ENCODE measurements around the gene LBR. TPM values are rescaled to one million over a fixed set of nuclear protein-coding genes. Genes with fewer than 3 reads are reported as not detected.
"Not testable (repeated sequence)": the region's sequence is repeated elsewhere in the genome, so short reads cannot be mapped to it uniquely, and the experiment has no call there.

Gene LBR
- 108 TPM for polyA plus RNA-seq (2013, experiment 1 of 4)
- polyA plus RNA-seq (2013, experiment 2 of 4): 113 TPM
- polyA plus RNA-seq (2013, experiment 3 of 4): 77.5 TPM
- polyA plus RNA-seq (2013, experiment 4 of 4): 83.3 TPM

- no peaks in the 10 kb centered on the region for H3K27me3 ChIP-seq (ENCODE audit: control insufficient read depth, insufficient read depth, low read length, poor library complexity, severe bottlenecking)
- H3K4me3 ChIP-seq (ENCODE audit: insufficient read depth, low read depth, low read length): peak within 1 kb of the TSS; percentile 77
- peaks cover 13% of the 10 kb centered on the region for H3K4me1 ChIP-seq (ENCODE audit: control insufficient read depth, insufficient read depth, low read length)
- WGBS, 2 experiments: 0% methylated on average over 94 of the region's 94 CpGs
- no peaks in the 10 kb centered on the region for H3K9me3 ChIP-seq (ENCODE audit: control insufficient read depth, low read length)
- H3K27ac ChIP-seq (ENCODE audit: insufficient read depth, low read depth, low read length, poor library complexity, severe bottlenecking): peak within 1 kb of the TSS; percentile 93
- H3K36me3 ChIP-seq (ENCODE audit: control insufficient read depth, insufficient read depth, low read length): no peaks in the 10 kb centered on the region
Observed at GRCh38 chr1:225427235-225428067, at the start of gene LBR. Gene LBR, minus strand, starts transcription at chr1:225428038. Its CDS starts 3,963 bp downstream, at chr1:225424075.

DNA sequence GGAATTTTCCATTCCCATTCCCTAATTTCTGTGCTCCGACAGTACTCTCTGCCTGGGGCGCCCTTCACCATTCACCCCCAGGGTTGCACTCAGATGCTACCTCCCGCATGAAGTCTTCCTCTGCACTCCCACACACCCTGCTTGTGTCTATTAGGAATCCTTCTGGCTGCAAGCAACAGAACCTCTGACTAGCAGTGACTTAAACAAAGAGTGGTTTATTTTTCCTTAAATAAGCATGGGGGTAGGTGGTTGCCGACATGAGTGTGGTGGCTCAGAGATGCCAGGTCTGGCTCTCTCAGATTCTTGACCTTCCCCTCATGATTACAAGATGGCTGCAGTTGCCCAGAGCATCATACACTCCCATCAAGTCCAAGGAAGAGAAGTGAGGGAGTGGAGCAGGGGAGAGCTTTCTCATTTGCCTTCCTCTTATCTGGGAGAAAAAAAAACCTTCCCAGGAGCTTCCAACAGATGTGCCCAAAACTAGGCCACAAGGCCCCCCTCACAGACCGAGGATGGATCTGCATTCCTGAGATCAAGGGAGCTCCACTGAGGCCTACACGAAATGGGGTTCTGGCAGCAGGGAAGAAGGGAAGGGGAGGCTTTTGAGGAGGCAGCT, 49.6 kb upstream of the LBR start:
- Histone ChIP-seq H3K27me3 (ENCODE audit: control insufficient read depth, insufficient read depth, low read length, poor library complexity, severe bottlenecking) (no peaks in the 10 kb centered on the region), H3K4me1 (ENCODE audit: control insufficient read depth, insufficient read depth, low read length) (no peaks in the 10 kb centered on the region), H3K36me3 (ENCODE audit: control insufficient read depth, insufficient read depth, low read length) (no peaks in the 10 kb centered on the region), H3K27ac (ENCODE audit: insufficient read depth, low read depth, low read length, poor library complexity, severe bottlenecking) (no peak overlapping the region), H3K9me3 (ENCODE audit: control insufficient read depth, low read length) (no peaks in the 10 kb centered on the region), H3K4me3 (ENCODE audit: insufficient read depth, low read depth, low read length) (no peak overlapping the region)
- WGBS, 2 experiments: 87 to 89% methylated on average over 6 of the region's 6 CpGs

DNA sequence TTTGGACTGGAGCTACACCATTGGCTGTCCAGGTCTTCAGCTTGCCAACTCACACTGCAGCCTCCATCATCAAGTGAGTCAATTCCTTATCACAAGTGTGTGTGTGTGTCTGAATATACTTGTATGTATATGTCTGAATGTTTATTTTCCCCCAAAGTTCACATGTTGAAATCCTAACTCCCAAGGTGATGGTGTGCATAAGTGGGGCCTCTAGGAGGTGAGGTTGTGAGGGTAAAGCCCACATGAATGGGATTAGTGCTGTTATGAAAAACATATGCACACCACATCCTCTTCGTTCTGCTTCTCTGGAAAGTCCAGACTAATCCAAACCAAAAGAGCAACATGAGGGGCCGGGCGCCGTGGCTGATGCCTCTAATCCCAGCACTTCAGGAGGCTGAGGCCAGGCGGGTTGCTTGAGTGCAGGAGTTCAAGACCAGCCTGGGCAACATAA, 48.7 kb upstream of the LBR start:
- Histone ChIP-seq H3K9me3 (ENCODE audit: control insufficient read depth, low read length) (no peaks in the 10 kb centered on the region), H3K27me3 (ENCODE audit: control insufficient read depth, insufficient read depth, low read length, poor library complexity, severe bottlenecking) (no peaks in the 10 kb centered on the region), H3K36me3 (ENCODE audit: control insufficient read depth, insufficient read depth, low read length) (no peaks in the 10 kb centered on the region), H3K4me3 (ENCODE audit: insufficient read depth, low read depth, low read length) (no peak overlapping the region), H3K27ac (ENCODE audit: insufficient read depth, low read depth, low read length, poor library complexity, severe bottlenecking) (no peak overlapping the region), H3K4me1 (ENCODE audit: control insufficient read depth, insufficient read depth, low read length) (no peaks in the 10 kb centered on the region)
- WGBS, 2 experiments: 74 to 78% methylated on average over 5 of the region's 5 CpGs

GRCh38 chr1:225476100-225476511, 48.3 kb upstream of the LBR start:
- no peaks in the 10 kb centered on the region for H3K9me3 ChIP-seq (ENCODE audit: control insufficient read depth, low read length)
- 93 to 96% methylated on average over 7 of the region's 7 CpGs for WGBS, 2 experiments
- H3K36me3 ChIP-seq (ENCODE audit: control insufficient read depth, insufficient read depth, low read length): no peaks in the 10 kb centered on the region
- no peak overlapping the region for H3K27ac ChIP-seq (ENCODE audit: insufficient read depth, low read depth, low read length, poor library complexity, severe bottlenecking)
- no peaks in the 10 kb centered on the region for H3K27me3 ChIP-seq (ENCODE audit: control insufficient read depth, insufficient read depth, low read length, poor library complexity, severe bottlenecking)
- no peaks in the 10 kb centered on the region for H3K4me1 ChIP-seq (ENCODE audit: control insufficient read depth, insufficient read depth, low read length)
- no peak overlapping the region for H3K4me3 ChIP-seq (ENCODE audit: insufficient read depth, low read depth, low read length)

GRCh38 chr1:225474986-225475820, 47.4 kb upstream of the LBR start:
- H3K9me3 ChIP-seq (ENCODE audit: control insufficient read depth, low read length): no peaks in the 10 kb centered on the region
- 31 to 34% methylated on average over 50 of the region's 50 CpGs for WGBS, 2 experiments
- no peaks in the 10 kb centered on the region for H3K27me3 ChIP-seq (ENCODE audit: control insufficient read depth, insufficient read depth, low read length, poor library complexity, severe bottlenecking)
- no peak overlapping the region for H3K27ac ChIP-seq (ENCODE audit: insufficient read depth, low read depth, low read length, poor library complexity, severe bottlenecking)
- no peak overlapping the region for H3K4me3 ChIP-seq (ENCODE audit: insufficient read depth, low read depth, low read length)
- H3K4me1 ChIP-seq (ENCODE audit: control insufficient read depth, insufficient read depth, low read length): no peaks in the 10 kb centered on the region
- no peaks in the 10 kb centered on the region for H3K36me3 ChIP-seq (ENCODE audit: control insufficient read depth, insufficient read depth, low read length)

DNA sequence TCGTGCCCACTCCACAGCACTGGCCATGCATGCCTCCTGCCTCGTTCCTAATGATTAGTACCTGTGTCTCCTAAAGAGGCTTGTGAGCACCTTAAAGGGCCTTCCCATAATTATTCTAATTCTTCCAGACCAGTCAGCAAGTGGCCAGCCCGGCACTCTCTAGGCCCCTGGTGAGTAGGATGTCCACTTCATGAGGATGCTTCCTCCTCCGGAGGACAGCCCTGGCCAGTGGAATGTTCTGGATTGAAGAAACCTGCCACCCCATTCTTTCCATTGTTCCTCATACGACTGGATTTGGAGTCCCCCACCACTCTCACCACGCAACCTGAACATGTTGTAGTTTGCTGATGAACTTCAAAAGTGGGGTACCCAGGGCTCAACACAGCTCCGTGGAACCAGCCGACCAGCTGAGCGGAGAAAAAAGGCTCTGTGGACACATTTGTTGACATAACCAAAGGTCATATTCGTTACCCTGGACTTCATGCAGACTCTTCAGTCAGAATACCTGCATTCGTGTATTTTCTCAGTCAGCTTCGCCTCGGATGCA, 46.7 kb upstream of the LBR start:
- H3K4me3 ChIP-seq (ENCODE audit: insufficient read depth, low read depth, low read length): no peak overlapping the region
- H3K9me3 ChIP-seq (ENCODE audit: control insufficient read depth, low read length): no peaks in the 10 kb centered on the region
- no peak overlapping the region for H3K27ac ChIP-seq (ENCODE audit: insufficient read depth, low read depth, low read length, poor library complexity, severe bottlenecking)
- no peaks in the 10 kb centered on the region for H3K27me3 ChIP-seq (ENCODE audit: control insufficient read depth, insufficient read depth, low read length, poor library complexity, severe bottlenecking)
- no peaks in the 10 kb centered on the region for H3K36me3 ChIP-seq (ENCODE audit: control insufficient read depth, insufficient read depth, low read length)
- H3K4me1 ChIP-seq (ENCODE audit: control insufficient read depth, insufficient read depth, low read length): no peaks in the 10 kb centered on the region
- 54 to 56% methylated on average over 13 of the region's 13 CpGs for WGBS, 2 experiments

DNA sequence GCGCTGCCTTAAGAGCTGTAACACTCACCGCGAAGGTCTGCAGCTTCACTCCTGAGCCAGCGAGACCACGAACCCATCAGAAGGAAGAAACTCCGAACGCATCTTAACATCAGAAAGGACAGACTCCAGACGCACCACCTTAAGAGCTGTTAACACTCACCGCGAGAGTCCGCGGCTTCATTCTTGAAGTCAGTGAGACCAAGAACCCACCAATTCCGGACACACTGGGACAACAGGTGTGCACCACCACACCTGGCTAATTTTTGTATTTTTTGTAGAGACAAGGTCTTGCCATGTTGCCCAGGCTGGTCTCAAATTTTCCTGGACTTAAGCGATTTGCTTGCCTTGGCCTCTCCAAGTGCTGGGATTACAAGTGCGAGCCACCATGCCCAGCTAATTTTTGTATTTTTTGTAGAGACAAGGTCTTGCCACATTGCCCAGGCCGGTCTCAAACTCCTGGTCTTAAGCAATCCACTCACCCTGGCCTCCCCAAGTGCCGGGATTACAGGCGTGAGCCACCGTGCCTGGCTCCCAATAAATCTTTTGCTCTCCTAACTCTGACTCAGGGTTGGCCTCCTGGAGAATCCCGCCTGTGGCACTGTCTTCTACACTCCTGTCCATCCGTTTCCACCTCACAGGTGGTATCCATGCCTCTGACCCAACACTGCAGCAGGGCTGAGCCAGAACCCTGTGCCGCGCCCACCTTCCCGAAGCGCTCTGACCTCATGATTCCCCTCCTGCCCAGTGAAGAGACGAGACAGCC, 46.0 kb upstream of the LBR start:
- H3K27me3 ChIP-seq (ENCODE audit: control insufficient read depth, insufficient read depth, low read length, poor library complexity, severe bottlenecking); H3K36me3 ChIP-seq (ENCODE audit: control insufficient read depth, insufficient read depth, low read length); H3K4me3 ChIP-seq (ENCODE audit: insufficient read depth, low read depth, low read length); H3K9me3 ChIP-seq (ENCODE audit: control insufficient read depth, low read length); H3K4me1 ChIP-seq (ENCODE audit: control insufficient read depth, insufficient read depth, low read length); H3K27ac ChIP-seq (ENCODE audit: insufficient read depth, low read depth, low read length, poor library complexity, severe bottlenecking): not testable (repeated sequence)
- WGBS, 2 experiments: 94 to 95% methylated on average over 26 of the region's 26 CpGs

DNA sequence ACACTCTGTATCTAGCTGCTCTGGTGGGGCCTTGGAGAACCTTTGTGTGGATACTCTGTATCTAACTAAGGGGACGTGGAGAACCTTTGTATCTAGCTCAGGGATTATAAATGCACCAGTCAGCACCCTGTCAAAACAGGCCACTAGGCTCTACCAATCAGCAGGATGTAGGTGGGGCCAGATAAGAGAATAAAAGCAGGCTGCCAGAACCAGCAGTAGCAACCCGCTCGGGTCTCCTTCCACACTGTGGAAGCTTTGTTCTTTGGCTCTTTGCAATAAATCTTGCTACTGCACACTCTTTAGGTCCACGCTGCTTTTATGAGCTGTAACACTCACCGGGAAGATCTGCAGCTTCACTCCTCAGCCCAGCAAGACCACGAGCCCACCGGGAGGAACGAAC, 45.4 kb upstream of the LBR start:
- WGBS, 2 experiments: 86 to 87% methylated on average over 8 of the region's 8 CpGs
- not testable (repeated sequence) for H3K27me3 ChIP-seq (ENCODE audit: control insufficient read depth, insufficient read depth, low read length, poor library complexity, severe bottlenecking); H3K4me1 ChIP-seq (ENCODE audit: control insufficient read depth, insufficient read depth, low read length); H3K27ac ChIP-seq (ENCODE audit: insufficient read depth, low read depth, low read length, poor library complexity, severe bottlenecking); H3K4me3 ChIP-seq (ENCODE audit: insufficient read depth, low read depth, low read length); H3K36me3 ChIP-seq (ENCODE audit: control insufficient read depth, insufficient read depth, low read length); H3K9me3 ChIP-seq (ENCODE audit: control insufficient read depth, low read length)

DNA sequence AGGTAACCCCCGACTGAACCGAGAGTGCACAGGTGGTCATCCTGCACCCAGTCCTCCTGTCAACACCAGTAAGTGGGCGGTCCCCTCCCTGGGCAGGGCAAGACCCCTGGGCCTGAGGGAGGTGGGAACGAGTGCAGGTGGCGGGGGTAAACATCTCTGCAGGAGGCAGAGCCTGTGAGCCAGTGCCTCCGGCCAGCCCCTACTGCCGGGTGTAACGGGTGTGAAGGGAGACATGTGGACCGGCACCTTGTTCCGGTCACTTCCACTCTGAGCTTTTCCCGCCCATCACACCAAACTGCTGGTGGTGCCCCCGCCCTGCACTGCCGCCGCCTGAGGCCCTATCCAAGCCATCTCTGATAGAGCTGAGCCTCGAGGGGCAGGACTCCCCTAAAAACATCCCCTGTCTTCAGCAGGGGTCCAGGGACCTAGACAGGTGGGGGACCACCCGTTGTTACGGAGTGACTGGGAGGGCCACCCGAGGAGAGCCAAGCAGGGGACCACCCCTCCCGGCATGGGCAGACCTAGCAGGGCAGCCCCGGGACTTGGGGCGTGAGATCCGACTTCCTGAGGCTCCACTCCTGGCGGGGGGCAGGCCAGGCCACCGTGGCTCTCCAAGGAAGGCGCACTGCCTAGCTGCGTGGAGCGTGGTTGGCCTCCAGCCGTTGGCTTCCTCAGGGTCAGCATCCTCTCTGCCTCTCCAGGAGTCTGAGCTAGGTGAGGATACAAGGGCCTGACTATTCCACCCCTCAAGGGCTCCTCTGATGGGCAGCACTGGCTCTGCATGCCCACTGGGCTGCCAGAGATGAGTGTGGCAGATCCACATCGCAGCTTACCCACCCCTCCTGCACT, 43.8 kb upstream of the LBR start:
- 84% methylated on average over 29 of the region's 29 CpGs for WGBS, 2 experiments
- no peaks in the 10 kb centered on the region for H3K4me1 ChIP-seq (ENCODE audit: control insufficient read depth, insufficient read depth, low read length)
- no peaks in the 10 kb centered on the region for H3K27me3 ChIP-seq (ENCODE audit: control insufficient read depth, insufficient read depth, low read length, poor library complexity, severe bottlenecking)
- no peaks in the 10 kb centered on the region for H3K36me3 ChIP-seq (ENCODE audit: control insufficient read depth, insufficient read depth, low read length)
- H3K9me3 ChIP-seq (ENCODE audit: control insufficient read depth, low read length): no peaks in the 10 kb centered on the region
- no peak overlapping the region for H3K4me3 ChIP-seq (ENCODE audit: insufficient read depth, low read depth, low read length)
- H3K27ac ChIP-seq (ENCODE audit: insufficient read depth, low read depth, low read length, poor library complexity, severe bottlenecking): no peak overlapping the region

Data from ectodermal cell (in vitro differentiated cells).